HepG2 (cell line): ENCODE data around the gene CAMTA1. TPM values are rescaled to one million over a fixed set of nuclear protein-coding genes. Genes with fewer than 3 reads are reported as not detected.

Experiments
- CCDC6 ChIP-seq: sonication (generic); formaldehyde crosslinking; IDR thresholded peaks from 2 replicates; pipeline ENCODE4 v1.8.1; 2022; ENCODE audit warnings: mild to moderate bottlenecking, missing genetic modification reagents, moderate library complexity
- KDM5A ChIP-seq: fragments of 200-600 bp; sonication (generic); IDR thresholded peaks from 2 replicates; pipeline ENCODE4 v1.7.0; 2018; ENCODE audit warnings: antibody characterized with exemption, mild to moderate bottlenecking, low read length, borderline replicate concordance
- KLF15 ChIP-seq: sonication (generic); formaldehyde crosslinking; IDR thresholded peaks from 2 replicates; pipeline ENCODE4 v1.8.1; 2023; ENCODE audit warnings: borderline replicate concordance, mild to moderate bottlenecking, inconsistent platforms, missing genetic modification reagents, mixed read lengths
- MEIS2 ChIP-seq: sonication (generic); formaldehyde crosslinking; IDR thresholded peaks from 2 replicates; pipeline ENCODE4 v1.9.0; 2021; ENCODE audit warnings: mild to moderate bottlenecking, missing genetic modification reagents
- MTA3 ChIP-seq: sonication (generic); formaldehyde crosslinking; IDR thresholded peaks from 2 replicates; pipeline ENCODE4 v1.4.0; 2020; ENCODE audit warnings: missing genetic modification reagents
- MXD3 ChIP-seq: IDR thresholded peaks from 2 replicates; pipeline ENCODE4 v1.6.1; 2016; ENCODE audit warnings: mild to moderate bottlenecking, missing biosample characterization, missing genetic modification reagents
- NFE2L1 ChIP-seq: sonication (generic); formaldehyde crosslinking; IDR thresholded peaks from 2 replicates; pipeline ENCODE4 v1.4.0; 2020; ENCODE audit warnings: missing genetic modification reagents, mild to moderate bottlenecking, borderline replicate concordance
- NFYB ChIP-seq: sonication (generic); formaldehyde crosslinking; IDR thresholded peaks from 2 replicates; pipeline ENCODE4 v1.4.0; 2020; ENCODE audit warnings: missing genetic modification reagents
- PHF21A ChIP-seq: sonication (generic); formaldehyde crosslinking; IDR thresholded peaks from 2 replicates; pipeline ENCODE4 v1.5.0; 2020; ENCODE audit warnings: mild to moderate bottlenecking, missing genetic modification reagents
- RBM22 ChIP-seq: fragments of 200-400 bp; formaldehyde crosslinking; optimal IDR thresholded peaks from 2 replicates; pipeline ENCODE3; 2017; ENCODE audit warnings: mild to moderate bottlenecking, low read length, moderate library complexity
- SAP130 ChIP-seq: IDR thresholded peaks from 2 replicates; pipeline ENCODE4 v1.6.1; 2016; ENCODE audit warnings: low read depth
- SP1 ChIP-seq, 2 experiments: fragments of 450-650 bp in 1 of 2; sonication (generic) in 1 of 2; formaldehyde crosslinking in 1 of 2; IDR thresholded peaks; 2 replicates each; pipeline versions ENCODE4 v1.4.0 to v1.6.1; 2016 to 2020; ENCODE audit warnings: missing genetic modification reagents in 1 of 2
- SRSF9 ChIP-seq: fragments of 200-400 bp; formaldehyde crosslinking; IDR thresholded peaks from 2 replicates; pipeline ENCODE4 v1.6.1; 2018; ENCODE audit warnings: borderline replicate concordance, mild to moderate bottlenecking, low read depth, low read length; ENCODE audit not compliant: insufficient read depth, poor library complexity, severe bottlenecking
- TP53 ChIP-seq: sonication (generic); formaldehyde crosslinking; conservative IDR thresholded peaks from 2 replicates; pipeline ENCODE4 v1.4.0; 2020; ENCODE audit warnings: missing genetic modification reagents
- ZFP41 ChIP-seq: sonication (generic); formaldehyde crosslinking; IDR thresholded peaks from 2 replicates; pipeline ENCODE4 v1.4.0; 2020; ENCODE audit warnings: mild to moderate bottlenecking, missing genetic modification reagents, borderline replicate concordance
- ZFP62 ChIP-seq: sonication (generic); formaldehyde crosslinking; IDR thresholded peaks from 2 replicates; pipeline ENCODE4 v1.4.0; 2020; ENCODE audit warnings: missing genetic modification reagents
- ZFY ChIP-seq: sonication (generic); formaldehyde crosslinking; IDR thresholded peaks from 2 replicates; pipeline ENCODE4 v1.4.0; 2020; ENCODE audit warnings: missing genetic modification reagents
- ZNF101 ChIP-seq: sonication (generic); formaldehyde crosslinking; IDR thresholded peaks from 2 replicates; pipeline ENCODE4 v1.4.0; 2020; ENCODE audit warnings: mild to moderate bottlenecking, low read depth, missing genetic modification reagents, borderline replicate concordance
- ZNF136 ChIP-seq: sonication (generic); formaldehyde crosslinking; IDR thresholded peaks from 2 replicates; pipeline ENCODE4 v1.8.1; 2022; ENCODE audit warnings: low read depth, mild to moderate bottlenecking, moderate library complexity, missing genetic modification reagents
- ZNF143 ChIP-seq: sonication (generic); formaldehyde crosslinking; IDR thresholded peaks from 2 replicates; pipeline ENCODE4 v1.4.0; 2020; ENCODE audit warnings: missing genetic modification reagents
- ZNF280D ChIP-seq: sonication (generic); formaldehyde crosslinking; IDR thresholded peaks from 2 replicates; pipeline ENCODE4 v1.5.1; 2020; ENCODE audit warnings: mild to moderate bottlenecking, missing genetic modification reagents
- ZNF30 ChIP-seq: sonication (generic); formaldehyde crosslinking; IDR thresholded peaks from 2 replicates; pipeline ENCODE4 v1.5.0; 2020; ENCODE audit warnings: mild to moderate bottlenecking, missing genetic modification reagents
- ZNF382 ChIP-seq: sonication (generic); formaldehyde crosslinking; IDR thresholded peaks from 2 replicates; pipeline ENCODE4 v1.5.0; 2020; ENCODE audit warnings: missing genetic modification reagents, mild to moderate bottlenecking, borderline replicate concordance
- ZNF660 ChIP-seq: sonication (generic); formaldehyde crosslinking; IDR thresholded peaks from 2 replicates; pipeline ENCODE4 v1.5.1; 2020; ENCODE audit warnings: mild to moderate bottlenecking, low read depth, missing genetic modification reagents, borderline replicate concordance
- ZNF704 ChIP-seq: sonication (generic); formaldehyde crosslinking; IDR thresholded peaks from 2 replicates; pipeline ENCODE4 v1.8.1; 2023; ENCODE audit warnings: mild to moderate bottlenecking, inconsistent platforms, moderate library complexity, missing genetic modification reagents, borderline replicate concordance
- ZNF777 ChIP-seq: sonication (generic); formaldehyde crosslinking; IDR thresholded peaks from 2 replicates; pipeline ENCODE4 v1.4.0; 2020; ENCODE audit warnings: missing genetic modification reagents
- ZNF878 ChIP-seq: sonication (generic); formaldehyde crosslinking; IDR thresholded peaks from 2 replicates; pipeline ENCODE4 v1.8.1; 2023; ENCODE audit warnings: mild to moderate bottlenecking, missing genetic modification reagents, moderate library complexity
- ZNF879 ChIP-seq: sonication (generic); formaldehyde crosslinking; IDR thresholded peaks from 2 replicates; pipeline ENCODE4 v1.8.1; 2023; ENCODE audit warnings: missing genetic modification reagents
- polyA plus RNA-seq, 8 experiments: library from polyadenylated mRNA; depleted of rRNA in 3 of 8; stranded (reverse) in 7 of 8; unstranded in 1 of 8; fragments of >200 nt; fragmentation: Illumina TruSeq in 4 of 8; extraction: Trizol in 4 of 8; gene quantifications; 2 replicates each; pipeline versions ENCODE4 v1.2.1 to v1.2.3, GENCODE V29; 2011 to 2016; ENCODE audit warnings: low read depth in 4 of 8, missing spikeins in 1 of 8, mixed read lengths in 1 of 8; ENCODE audit not compliant: insufficient read depth in 1 of 8
- total RNA-seq, 5 experiments: library from RNA; depleted of rRNA; stranded (reverse); fragments of >200 nt; fragmentation: Illumina TruSeq; extraction: Trizol; gene quantifications; 2 replicates each; pipeline ENCODE4 v1.2.3, GENCODE V29; 2016; ENCODE audit warnings: low read depth in 1 of 5

CAMTA1 gene
- total and polyA plus RNA-seq, 2 of the 13 experiments (the other 11 are each of a cell fraction or from before 2014, with no cell fraction given), result 25.0 to 36.4 TPM

- TF ChIP-seq MEIS2 (CRISPR knock-in tag), result no peak
- TF ChIP-seq NFYB (CRISPR knock-in tag), result peak; percentile 75
- TF ChIP-seq NFE2L1 (CRISPR knock-in tag), result no peak
- TF ChIP-seq ZNF878 (CRISPR knock-in tag), result no peak
- no peak for TF ChIP-seq CCDC6 (CRISPR knock-in tag)
- TF ChIP-seq MTA3, result no peak
- TF ChIP-seq TP53 (CRISPR knock-in tag), result no peak
- TF ChIP-seq ZNF30 (CRISPR knock-in tag), result no peak
- no peak for TF ChIP-seq KDM5A
- TF ChIP-seq ZNF382 (CRISPR knock-in tag), result no peak
- TF ChIP-seq SRSF9, result no peak
- no peak for TF ChIP-seq ZNF879 (CRISPR knock-in tag)
- no peak for TF ChIP-seq ZNF660 (CRISPR knock-in tag)
- TF ChIP-seq SAP130 (CRISPR knock-in tag), result peak; percentile 68
- no peak for TF ChIP-seq ZNF136 (CRISPR knock-in tag)
- TF ChIP-seq ZNF280D (CRISPR knock-in tag), result no peak
- TF ChIP-seq ZNF777 (CRISPR knock-in tag), result no peak
- TF ChIP-seq KLF15, result no peak
- TF ChIP-seq ZFP41, result no peak
- TF ChIP-seq ZFY (CRISPR knock-in tag), result no peak; the same call in 1 of the 2 replicates
- TF ChIP-seq ZFP62, result no peak
- no peak for TF ChIP-seq ZNF101 (CRISPR knock-in tag)
- TF ChIP-seq PHF21A (CRISPR knock-in tag), result no peak
- TF ChIP-seq ZNF143 (CRISPR knock-in tag), result no peak
- no peak for TF ChIP-seq ZNF704 (CRISPR knock-in tag)
- no peak for TF ChIP-seq MXD3 (CRISPR knock-in tag)
- no peak for TF ChIP-seq SP1 (IDR thresholded peaks at IDR 0.05)
- peak; percentile 78 for TF ChIP-seq SP1 (CRISPR knock-in tag; IDR thresholded peaks at IDR 0.05)
- no peak for TF ChIP-seq RBM22
Measured at GRCh38 chr1:7783826-7784491, 998.7 kb downstream of the CAMTA1 start, which contains the start of gene PER3 (continued).
